MM.1S (cell line): ENCODE data around the gene SGCG.

ENCODE experiments used
- DNase-seq: peaks from one replicate; pipeline ENCODE4 v3.0.0-alpha.2; 2015
- H2AFZ ChIP-seq: fragments of 300-600 bp; sonication (generic); 2 replicates; pipeline ENCODE4 v1.6.0; 2016; ENCODE audit warnings: antibody characterized with exemption, low read length
- H3F3A ChIP-seq: fragments of 300-600 bp; sonication (generic); 2 replicates; pipeline ENCODE4 v1.6.1; 2016; ENCODE audit warnings: mild to moderate bottlenecking, antibody characterized with exemption, low read length, moderate library complexity, mixed read lengths; ENCODE audit not compliant: insufficient read depth
- H3K27ac ChIP-seq: fragments of 300-600 bp; sonication (generic); 2 replicates; pipeline ENCODE4 v1.5.1; 2016; ENCODE audit warnings: mild to moderate bottlenecking, low read length
- H3K27me3 ChIP-seq: fragments of 300-600 bp; sonication (generic); replicated peaks from 2 replicates; pipeline ENCODE4 v1.6.0; 2016; ENCODE audit warnings: low read length; ENCODE audit not compliant: insufficient read depth
- H3K36me3 ChIP-seq: fragments of 300-600 bp; sonication (generic); replicated peaks from 2 replicates; pipeline ENCODE4 v1.6.1; 2016; ENCODE audit warnings: mild to moderate bottlenecking, low read length, mixed read lengths; ENCODE audit not compliant: insufficient read depth
- H3K4me1 ChIP-seq: fragments of 300-600 bp; sonication (generic); 2 replicates; pipeline ENCODE4 v1.6.1; 2016; ENCODE audit warnings: low read length, mixed read lengths
- H3K4me2 ChIP-seq: fragments of 300-600 bp; sonication (generic); 2 replicates; pipeline ENCODE4 v1.6.0; 2016; ENCODE audit warnings: low read depth, low read length
- H3K4me3 ChIP-seq: fragments of 300-600 bp; sonication (generic); 2 replicates; pipeline ENCODE4 v1.5.1; 2016; ENCODE audit warnings: low read length, mixed read lengths
- H3K79me2 ChIP-seq: fragments of 300-600 bp; sonication (generic); 2 replicates; pipeline ENCODE4 v1.6.1; 2016; ENCODE audit warnings: mixed run types, low read length, mixed read lengths
- H3K9ac ChIP-seq: fragments of 300-600 bp; sonication (generic); 2 replicates; pipeline ENCODE4 v1.6.1; 2016; ENCODE audit warnings: low read length, mixed read lengths
- H3K9me2 ChIP-seq: fragments of 300-600 bp; sonication (generic); replicated peaks from 2 replicates; pipeline ENCODE4 v1.6.1; 2016; ENCODE audit warnings: mild to moderate bottlenecking, low read length, mixed read lengths; ENCODE audit not compliant: insufficient read depth
- H3K9me3 ChIP-seq: fragments of 300-600 bp; sonication (generic); replicated peaks from 2 replicates; pipeline ENCODE4 v1.6.1; 2016; ENCODE audit warnings: mild to moderate bottlenecking, low read length, mixed read lengths; ENCODE audit not compliant: insufficient read depth
- H4K20me1 ChIP-seq: fragments of 300-600 bp; sonication (generic); 2 replicates; pipeline ENCODE4 v1.6.1; 2016; ENCODE audit warnings: mild to moderate bottlenecking, low read length, moderate library complexity, mixed read lengths; ENCODE audit not compliant: insufficient read depth
- EZH2 ChIP-seq: fragments of 300-600 bp; sonication (generic); optimal IDR thresholded peaks from 2 replicates; pipeline ENCODE3; 2017; ENCODE audit warnings: low read depth, mild to moderate bottlenecking, antibody characterized with exemption, low read length, mixed read lengths
- EZH2phosphoT487 ChIP-seq: fragments of 300-600 bp; sonication (generic); IDR thresholded peaks from 2 replicates; pipeline ENCODE4 v1.6.1; 2018; ENCODE audit warnings: antibody characterized with exemption, low read length
- TF ChIP-seq, protein P1 (sequence below): fragments of 300-600 bp; sonication (generic); IDR thresholded peaks from 2 replicates; pipeline ENCODE4 v1.5.1; 2016; ENCODE audit warnings: antibody characterized with exemption, low read length, mixed read lengths

SGCG gene, protein sequence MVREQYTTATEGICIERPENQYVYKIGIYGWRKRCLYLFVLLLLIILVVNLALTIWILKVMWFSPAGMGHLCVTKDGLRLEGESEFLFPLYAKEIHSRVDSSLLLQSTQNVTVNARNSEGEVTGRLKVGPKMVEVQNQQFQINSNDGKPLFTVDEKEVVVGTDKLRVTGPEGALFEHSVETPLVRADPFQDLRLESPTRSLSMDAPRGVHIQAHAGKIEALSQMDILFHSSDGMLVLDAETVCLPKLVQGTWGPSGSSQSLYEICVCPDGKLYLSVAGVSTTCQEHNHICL

GRCh38 chr13:23180711-23181110 lies at the start of gene SGCG:
SGCG (plus strand) TSS chr13:23180979; CDS start chr13:23203695, 22,716 bp downstream.
- Histone ChIP-seq H3K9me3 (no peaks in the 10 kb centered on the region), H3K9me2 (no peaks in the 10 kb centered on the region), H3K4me3 (no peak within 1 kb of the TSS), H3K79me2 (no peaks in the 10 kb centered on the region), H3K9ac (no peak within 1 kb of the TSS), H3K27ac (no peak within 1 kb of the TSS), H3F3A (no peaks in the 10 kb centered on the region), H3K4me1 (no peaks in the 10 kb centered on the region), H4K20me1 (no peaks in the 10 kb centered on the region), H2AFZ (no peak within 1 kb of the TSS), H3K27me3 (no peaks in the 10 kb centered on the region), H3K4me2 (no peak within 1 kb of the TSS), H3K36me3 (no peaks in the 10 kb centered on the region)
- TF ChIP-seq EZH2phosphoT487 (no peak), EZH2 (no peak)
- TF ChIP-seq, protein P1, sequence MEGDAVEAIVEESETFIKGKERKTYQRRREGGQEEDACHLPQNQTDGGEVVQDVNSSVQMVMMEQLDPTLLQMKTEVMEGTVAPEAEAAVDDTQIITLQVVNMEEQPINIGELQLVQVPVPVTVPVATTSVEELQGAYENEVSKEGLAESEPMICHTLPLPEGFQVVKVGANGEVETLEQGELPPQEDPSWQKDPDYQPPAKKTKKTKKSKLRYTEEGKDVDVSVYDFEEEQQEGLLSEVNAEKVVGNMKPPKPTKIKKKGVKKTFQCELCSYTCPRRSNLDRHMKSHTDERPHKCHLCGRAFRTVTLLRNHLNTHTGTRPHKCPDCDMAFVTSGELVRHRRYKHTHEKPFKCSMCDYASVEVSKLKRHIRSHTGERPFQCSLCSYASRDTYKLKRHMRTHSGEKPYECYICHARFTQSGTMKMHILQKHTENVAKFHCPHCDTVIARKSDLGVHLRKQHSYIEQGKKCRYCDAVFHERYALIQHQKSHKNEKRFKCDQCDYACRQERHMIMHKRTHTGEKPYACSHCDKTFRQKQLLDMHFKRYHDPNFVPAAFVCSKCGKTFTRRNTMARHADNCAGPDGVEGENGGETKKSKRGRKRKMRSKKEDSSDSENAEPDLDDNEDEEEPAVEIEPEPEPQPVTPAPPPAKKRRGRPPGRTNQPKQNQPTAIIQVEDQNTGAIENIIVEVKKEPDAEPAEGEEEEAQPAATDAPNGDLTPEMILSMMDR: no peak
- no peak for DNase-seq

GRCh38 chr13:23134542-23134941 lies 46.2 kb upstream of the SGCG start:
- Histone ChIP-seq H3K4me2 (no peak overlapping the region), H2AFZ (no peak overlapping the region), H3K27ac (no peak overlapping the region), H4K20me1 (no peaks in the 10 kb centered on the region), H3K4me3 (no peak overlapping the region), H3K79me2 (no peaks in the 10 kb centered on the region), H3K9me2 (no peaks in the 10 kb centered on the region), H3K36me3 (no peaks in the 10 kb centered on the region), H3K9me3 (no peaks in the 10 kb centered on the region), H3K4me1 (no peaks in the 10 kb centered on the region), H3K27me3 (no peaks in the 10 kb centered on the region), H3K9ac (no peak overlapping the region), H3F3A (no peaks in the 10 kb centered on the region)
- TF ChIP-seq, protein P1: no peak
- TF ChIP-seq EZH2phosphoT487 (no peak), EZH2 (no peak)
- DNase-seq: no peak

GRCh38 chr13:23140492-23140891 lies 40.3 kb upstream of the SGCG start:
- Histone ChIP-seq H3K79me2 (no peaks in the 10 kb centered on the region), H3K9me3 (no peaks in the 10 kb centered on the region), H3K36me3 (no peaks in the 10 kb centered on the region), H3K27ac (no peak overlapping the region), H3F3A (no peaks in the 10 kb centered on the region), H2AFZ (no peak overlapping the region), H3K4me2 (no peak overlapping the region), H3K27me3 (no peaks in the 10 kb centered on the region), H4K20me1 (no peaks in the 10 kb centered on the region), H3K4me3 (no peak overlapping the region), H3K9me2 (no peaks in the 10 kb centered on the region), H3K9ac (no peak overlapping the region), H3K4me1 (no peaks in the 10 kb centered on the region)
- DNase-seq: no peak
- TF ChIP-seq, protein P1: no peak
- TF ChIP-seq EZH2phosphoT487: no peak
